SHP77 (cell line): ENCODE results near the gene EXOSC9.

Experiments
- DNase-seq, 2 experiments: peaks; one replicate each; lab custom pipeline; 2025; lab: John Stamatoyannopoulos, UW

The EXOSC9 gene

GRCh38 chr4:121824171-121824527 lies 23.0 kb downstream of the EXOSC9 start:
- no peak for DNase-seq

- DNase-seq: no peak
Measured at GRCh38 chr4:121824950-121825349, 23.8 kb downstream of the EXOSC9 start.

- no peak for DNase-seq
Measured at GRCh38 chr4:121827853-121828252, 26.7 kb downstream of the EXOSC9 start.

- DNase-seq: no peak
Measured at GRCh38 chr4:121829511-121829910, 28.4 kb downstream of the EXOSC9 start.

GRCh38 chr4:121838136-121838535 lies 37.0 kb downstream of the EXOSC9 start:
- DNase-seq: no peak

GRCh38 chr4:121842862-121843261 lies 41.7 kb downstream of the EXOSC9 start:
- DNase-seq: no peak

- DNase-seq: no peak
Measured at GRCh38 chr4:121846662-121847061, 45.5 kb downstream of the EXOSC9 start.

- no peak for DNase-seq
Measured at GRCh38 chr4:121851354-121851753, 50.2 kb downstream of the EXOSC9 start.

GRCh38 chr4:121860121-121860520 lies 59.0 kb downstream of the EXOSC9 start:
- no peak for DNase-seq

- no peak for DNase-seq
Measured at GRCh38 chr4:121861426-121861825, 60.3 kb downstream of the EXOSC9 start.

- no peak for DNase-seq
Measured at GRCh38 chr4:121863799-121864198, 62.7 kb downstream of the EXOSC9 start.
